HG03571 (cell line): ENCODE measurements around the gene CACNA2D2.

ENCODE experiments used
- ATAC-seq: cut with Tn5 transposase; IDR thresholded peaks from one replicate; pipeline ENCODE4 v1.9.1; 2021; ENCODE audit not compliant: unreplicated experiment

CACNA2D2 gene

DNA sequence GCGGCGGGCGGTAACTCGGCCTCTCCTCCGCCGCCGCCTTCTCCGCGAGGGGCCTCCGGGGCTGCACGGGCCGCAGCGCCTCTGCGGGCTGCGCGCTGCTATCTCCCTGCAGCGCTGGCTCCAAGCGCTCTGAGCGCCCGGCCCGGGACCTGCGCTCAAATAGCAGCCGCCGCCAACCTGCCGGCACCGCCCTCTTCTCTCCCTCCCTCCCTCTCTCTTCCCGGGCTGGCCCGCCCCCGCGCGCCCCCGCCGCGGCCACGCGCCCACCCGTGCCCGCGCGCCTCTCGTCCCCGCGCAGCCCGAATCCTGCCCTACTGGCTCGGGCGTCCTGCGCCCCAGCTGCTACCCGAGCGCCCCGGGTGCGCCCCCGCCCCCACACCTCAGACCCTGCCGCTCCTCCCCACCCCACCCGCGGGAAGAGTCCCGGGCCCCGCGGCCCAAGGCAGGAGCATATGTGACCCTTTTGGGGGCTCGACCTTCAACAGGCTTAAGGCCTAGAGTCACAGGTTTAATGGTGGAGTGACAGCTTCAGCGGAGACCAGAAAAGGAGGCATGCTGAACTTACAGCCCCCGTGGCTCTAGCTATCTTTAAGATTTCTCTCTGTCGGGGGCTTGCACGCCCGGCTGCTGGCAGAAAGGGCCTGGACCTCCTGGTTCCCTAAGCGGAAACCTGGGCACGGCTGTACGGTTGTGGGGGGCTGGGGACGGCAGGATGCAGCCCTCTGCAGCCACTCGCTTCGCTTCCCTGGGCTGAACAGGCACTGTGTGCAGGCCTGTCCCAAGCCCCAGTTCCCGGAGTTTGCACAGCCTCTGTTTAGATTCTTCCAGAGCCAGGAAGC lies at the start of gene CACNA2D2:
TSS of gene CACNA2D2 (minus strand) at position 131 of the 839 bp plus-strand sequence. CDS start 211 bp downstream, outside the sequence.
- no peak for ATAC-seq

DNA sequence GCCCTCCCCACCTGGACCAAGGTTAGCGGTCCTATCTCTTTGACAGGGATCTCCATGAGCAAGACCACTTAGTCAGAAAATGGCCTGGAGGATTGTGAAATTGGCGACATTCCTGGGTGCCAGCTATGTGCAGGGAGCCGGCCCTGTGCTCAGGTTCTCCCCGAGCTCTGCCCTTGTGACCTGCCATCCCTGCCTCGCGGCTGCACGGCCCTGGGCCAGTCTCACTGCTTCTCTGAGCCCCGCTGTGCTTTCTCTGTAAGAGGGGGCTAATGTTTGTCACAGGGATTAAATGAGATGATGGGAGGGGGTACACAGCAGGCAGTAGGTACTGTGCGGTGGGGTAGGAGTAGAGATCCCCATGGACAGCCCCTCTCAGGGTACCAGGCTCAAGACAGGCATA lies 49.2 kb upstream of the CACNA2D2 start:
- ATAC-seq: no peak

DNA sequence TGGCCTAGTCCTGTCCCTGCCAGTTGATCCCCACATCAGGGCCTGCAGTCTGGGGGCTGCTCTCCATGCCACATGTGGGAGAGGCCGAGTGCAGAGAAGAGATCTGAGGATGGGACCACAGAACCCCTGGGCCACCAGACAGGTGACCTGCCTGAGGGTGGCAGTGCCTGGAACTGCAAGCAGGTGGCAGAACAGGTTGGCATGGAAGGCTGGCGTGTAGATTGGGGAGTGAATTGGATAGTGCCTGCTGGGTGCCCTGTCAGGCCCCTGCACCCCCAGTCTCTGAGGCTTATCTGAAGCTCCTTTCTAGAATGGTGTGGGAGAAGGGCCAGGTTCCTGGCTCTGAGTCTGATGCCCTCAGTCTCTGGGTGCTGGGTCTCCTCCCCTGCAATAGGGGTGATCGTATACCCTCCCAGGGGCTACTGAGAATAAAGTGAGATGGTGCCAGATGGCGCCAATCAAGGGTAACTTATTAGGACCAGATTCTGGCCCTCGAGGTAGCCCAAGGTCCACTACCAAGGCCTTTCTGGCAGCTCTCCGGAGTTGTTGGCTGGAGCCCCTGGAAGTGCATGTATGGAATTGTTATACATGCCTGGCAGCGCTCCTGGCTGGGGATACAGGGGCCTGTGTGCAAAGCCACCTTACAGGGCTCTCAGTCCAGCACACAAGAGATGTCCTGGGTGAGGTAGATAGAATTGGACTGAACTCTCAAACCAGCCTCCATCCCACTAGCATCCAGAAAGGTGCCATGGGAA lies 48.4 kb upstream of the CACNA2D2 start:
- ATAC-seq: no peak

DNA sequence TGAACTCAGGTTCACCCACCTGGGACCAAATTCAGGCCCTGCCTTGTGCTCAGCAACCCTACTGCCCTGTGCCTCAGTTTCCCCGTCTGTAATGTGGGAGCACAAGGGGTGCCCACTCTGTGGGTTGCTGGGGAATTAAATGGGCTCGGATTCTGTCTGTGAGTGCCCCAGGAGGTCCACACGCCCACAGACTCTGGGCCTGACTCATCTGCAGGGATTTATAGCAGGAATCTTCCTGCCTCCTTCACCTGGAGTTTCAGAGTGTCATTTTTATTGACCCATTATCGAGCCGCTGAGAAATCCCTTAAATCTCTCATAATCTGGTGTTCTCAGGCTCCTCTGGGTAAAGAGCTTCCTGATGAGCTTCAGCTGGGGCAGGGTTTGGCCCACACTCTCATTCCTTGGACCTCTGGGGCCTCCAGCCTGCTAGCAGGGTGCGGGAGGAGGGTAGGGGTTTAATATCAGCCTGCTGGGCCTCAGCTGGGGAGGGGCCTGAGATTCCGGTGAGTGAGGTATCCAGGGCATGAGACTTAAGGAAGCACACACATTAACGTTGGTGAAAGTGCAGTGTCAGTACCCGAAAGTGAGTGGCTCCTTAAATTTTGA lies 47.7 kb upstream of the CACNA2D2 start:
- no peak for ATAC-seq

GRCh38 chr3:50550079-50550736 lies 46.8 kb upstream of the CACNA2D2 start:
- ATAC-seq: no peak

DNA sequence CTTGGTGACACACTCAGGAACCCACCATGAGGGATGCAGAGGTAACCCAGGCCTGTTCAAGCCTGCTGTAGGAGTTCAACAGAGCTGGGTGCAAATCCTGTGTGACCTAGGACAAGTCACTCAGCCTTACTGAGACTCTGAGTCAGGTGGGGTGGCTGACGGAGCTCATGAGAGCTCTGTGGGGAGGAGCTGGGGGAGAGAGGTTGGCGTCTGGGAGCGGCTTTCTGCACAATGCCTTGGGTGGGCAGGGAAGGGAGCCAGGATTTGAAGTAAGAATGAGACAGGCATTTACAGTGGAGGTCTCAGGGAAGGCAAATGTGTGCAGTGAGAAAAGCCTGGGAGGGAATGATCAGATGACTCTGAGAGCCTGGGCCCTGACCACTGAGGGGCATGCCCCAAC lies 45.8 kb upstream of the CACNA2D2 start:
- no peak for ATAC-seq

- no peak for ATAC-seq
Measured at GRCh38 chr3:50545781-50546180, 42.3 kb upstream of the CACNA2D2 start.

- no peak for ATAC-seq
Measured at GRCh38 chr3:50542177-50543034, 39.0 kb upstream of the CACNA2D2 start.

DNA sequence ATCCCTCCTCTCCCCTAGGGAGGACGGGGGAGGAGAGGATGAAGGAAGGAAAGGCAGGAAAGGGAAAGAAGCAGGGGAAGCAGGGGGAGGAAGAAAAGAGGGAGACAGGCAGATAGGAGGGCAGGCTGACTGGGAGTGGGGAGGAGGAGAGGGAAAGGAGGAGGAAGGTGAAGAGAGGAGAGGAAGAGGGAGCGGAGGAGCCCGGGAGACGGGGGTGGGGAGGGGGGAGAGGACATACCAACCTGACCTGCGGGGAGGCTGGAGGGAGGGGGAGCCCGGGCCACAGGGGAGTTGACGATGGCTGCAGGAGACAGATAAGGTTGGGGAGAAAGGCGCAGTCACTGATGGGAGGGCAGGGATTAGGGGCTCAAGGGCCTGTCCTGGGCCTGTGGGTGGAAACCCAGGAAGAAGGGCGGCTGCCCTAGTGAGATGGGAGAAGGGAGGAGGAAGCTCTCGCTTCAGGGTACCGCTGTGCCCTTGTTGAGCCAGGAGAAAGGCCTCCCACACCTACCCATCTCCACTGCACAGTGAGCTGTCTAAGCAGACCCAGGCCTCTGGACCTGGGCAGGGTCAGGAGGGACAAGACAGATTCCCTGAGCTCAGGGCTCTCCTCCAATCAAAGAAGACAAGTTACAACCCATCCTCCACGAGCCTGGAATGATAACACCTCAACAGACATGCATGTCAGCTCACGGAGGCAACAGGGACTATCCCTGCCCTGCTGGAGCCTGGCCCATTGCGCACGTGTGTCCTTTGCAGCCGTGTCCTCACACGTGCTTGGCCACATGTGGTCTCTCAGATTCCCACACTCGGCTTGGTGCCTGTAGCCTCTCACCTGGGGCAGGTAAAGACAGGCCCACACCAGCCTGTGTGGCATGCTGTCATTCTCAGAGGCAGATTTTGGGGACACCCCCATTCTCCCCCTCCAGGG lies 36.2 kb upstream of the CACNA2D2 start:
- no peak for ATAC-seq

- ATAC-seq: no peak
Measured at GRCh38 chr3:50537421-50538129, 34.1 kb upstream of the CACNA2D2 start.

- no peak for ATAC-seq
Measured at GRCh38 chr3:50536471-50537180, 33.2 kb upstream of the CACNA2D2 start.

GRCh38 chr3:50534681-50535330 lies 31.4 kb upstream of the CACNA2D2 start:
- no peak for ATAC-seq

GRCh38 chr3:50533807-50534461 lies 30.5 kb upstream of the CACNA2D2 start:
- no peak for ATAC-seq

DNA sequence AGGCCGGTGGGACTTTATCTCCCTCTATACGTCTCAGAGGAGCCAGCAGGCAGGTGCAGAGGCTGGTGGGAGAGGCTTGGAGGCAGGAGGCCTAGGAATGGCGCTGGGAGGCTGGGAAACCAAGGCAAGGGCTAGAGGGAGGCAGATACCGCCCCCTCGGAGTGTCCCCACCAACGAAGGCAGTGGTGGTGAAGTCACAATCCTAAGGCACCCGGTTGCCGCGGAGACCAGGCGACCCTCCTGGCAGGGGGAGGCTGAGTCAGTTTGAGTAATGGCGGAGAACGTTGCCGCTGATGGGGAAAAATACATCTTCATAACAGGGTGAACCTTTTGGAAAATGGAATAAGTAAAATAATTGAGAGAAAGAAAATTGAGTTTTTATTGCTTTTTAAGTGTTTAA lies 29.9 kb upstream of the CACNA2D2 start:
- no peak for ATAC-seq

DNA sequence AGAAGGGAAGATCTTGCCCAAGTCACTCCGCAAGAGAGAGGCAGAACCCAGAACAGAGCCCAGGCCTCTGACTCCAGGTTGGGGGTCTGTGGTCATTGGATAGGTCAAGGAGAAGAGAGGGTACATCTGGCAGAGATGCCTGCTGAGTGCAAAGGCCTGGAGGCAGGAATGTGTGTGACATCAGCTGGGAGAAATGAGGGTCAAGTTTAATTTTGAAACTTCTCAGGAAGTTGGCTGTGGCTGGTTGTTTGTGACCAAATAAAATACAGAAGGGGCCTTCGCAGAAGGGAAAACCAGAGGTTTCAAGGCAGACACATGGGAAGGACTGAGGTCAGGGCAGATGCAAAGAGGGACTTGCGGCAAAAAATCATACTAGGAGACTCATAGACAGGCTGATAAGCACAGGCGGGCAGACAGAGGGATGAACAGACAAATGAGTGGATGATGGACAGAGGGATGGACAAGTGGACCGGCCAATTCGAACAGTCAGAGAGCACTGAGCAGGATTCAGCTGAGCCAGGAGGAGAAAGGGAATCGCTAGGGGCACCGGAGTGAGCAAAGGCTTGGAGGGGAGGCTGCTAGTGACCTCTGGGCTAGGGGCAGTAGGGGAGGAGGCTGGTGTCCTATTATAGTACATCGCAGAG lies 28.8 kb upstream of the CACNA2D2 start:
- no peak for ATAC-seq

- ATAC-seq: no peak
Measured at GRCh38 chr3:50531201-50531600, 27.8 kb upstream of the CACNA2D2 start.
